Dendritic cell treated with granulocyte-macrophage colony-stimulating factor and Interleukin-4, amounts not matched to agents 40 ng/mL and 50 ng/mL, for 4 days (primary cell): Measurements from ENCODE around the gene LAMA1.
"Not testable (repeated sequence)": the region's sequence is repeated elsewhere in the genome, so short reads cannot be mapped to it uniquely, and the experiment has no call there.

Experiments used
- H3K27ac Mint-ChIP-seq: one replicate; pipeline ENCODE4 v1.8.0; 2022; ENCODE audit warnings: mild to moderate bottlenecking, mixed read lengths
- H3K27me3 Mint-ChIP-seq: one replicate; pipeline ENCODE4 v1.8.0; 2022; ENCODE audit warnings: mild to moderate bottlenecking, mixed read lengths
- H3K36me3 Mint-ChIP-seq: one replicate; pipeline ENCODE4 v1.8.0; 2022; ENCODE audit warnings: low read depth, mixed read lengths
- H3K4me1 Mint-ChIP-seq: one replicate; pipeline ENCODE4 v1.8.0; 2022; ENCODE audit warnings: low read depth, mixed read lengths
- H3K4me3 Mint-ChIP-seq: one replicate; pipeline ENCODE4 v1.8.0; 2022; ENCODE audit warnings: mild to moderate bottlenecking, moderate library complexity, mixed read lengths
- H3K9me3 Mint-ChIP-seq: one replicate; pipeline ENCODE4 v1.8.0; 2022; ENCODE audit warnings: mixed read lengths
- intact Hi-C: fragments of 100-400 bp; cut with micrococcal nuclease; formaldehyde crosslinking; loops from one replicate; pipeline ENCODE4 v1.15.0; 2022

Gene LAMA1, protein sequence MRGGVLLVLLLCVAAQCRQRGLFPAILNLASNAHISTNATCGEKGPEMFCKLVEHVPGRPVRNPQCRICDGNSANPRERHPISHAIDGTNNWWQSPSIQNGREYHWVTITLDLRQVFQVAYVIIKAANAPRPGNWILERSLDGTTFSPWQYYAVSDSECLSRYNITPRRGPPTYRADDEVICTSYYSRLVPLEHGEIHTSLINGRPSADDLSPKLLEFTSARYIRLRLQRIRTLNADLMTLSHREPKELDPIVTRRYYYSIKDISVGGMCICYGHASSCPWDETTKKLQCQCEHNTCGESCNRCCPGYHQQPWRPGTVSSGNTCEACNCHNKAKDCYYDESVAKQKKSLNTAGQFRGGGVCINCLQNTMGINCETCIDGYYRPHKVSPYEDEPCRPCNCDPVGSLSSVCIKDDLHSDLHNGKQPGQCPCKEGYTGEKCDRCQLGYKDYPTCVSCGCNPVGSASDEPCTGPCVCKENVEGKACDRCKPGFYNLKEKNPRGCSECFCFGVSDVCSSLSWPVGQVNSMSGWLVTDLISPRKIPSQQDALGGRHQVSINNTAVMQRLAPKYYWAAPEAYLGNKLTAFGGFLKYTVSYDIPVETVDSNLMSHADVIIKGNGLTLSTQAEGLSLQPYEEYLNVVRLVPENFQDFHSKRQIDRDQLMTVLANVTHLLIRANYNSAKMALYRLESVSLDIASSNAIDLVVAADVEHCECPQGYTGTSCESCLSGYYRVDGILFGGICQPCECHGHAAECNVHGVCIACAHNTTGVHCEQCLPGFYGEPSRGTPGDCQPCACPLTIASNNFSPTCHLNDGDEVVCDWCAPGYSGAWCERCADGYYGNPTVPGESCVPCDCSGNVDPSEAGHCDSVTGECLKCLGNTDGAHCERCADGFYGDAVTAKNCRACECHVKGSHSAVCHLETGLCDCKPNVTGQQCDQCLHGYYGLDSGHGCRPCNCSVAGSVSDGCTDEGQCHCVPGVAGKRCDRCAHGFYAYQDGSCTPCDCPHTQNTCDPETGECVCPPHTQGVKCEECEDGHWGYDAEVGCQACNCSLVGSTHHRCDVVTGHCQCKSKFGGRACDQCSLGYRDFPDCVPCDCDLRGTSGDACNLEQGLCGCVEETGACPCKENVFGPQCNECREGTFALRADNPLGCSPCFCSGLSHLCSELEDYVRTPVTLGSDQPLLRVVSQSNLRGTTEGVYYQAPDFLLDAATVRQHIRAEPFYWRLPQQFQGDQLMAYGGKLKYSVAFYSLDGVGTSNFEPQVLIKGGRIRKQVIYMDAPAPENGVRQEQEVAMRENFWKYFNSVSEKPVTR (N-terminal part only)

DNA sequence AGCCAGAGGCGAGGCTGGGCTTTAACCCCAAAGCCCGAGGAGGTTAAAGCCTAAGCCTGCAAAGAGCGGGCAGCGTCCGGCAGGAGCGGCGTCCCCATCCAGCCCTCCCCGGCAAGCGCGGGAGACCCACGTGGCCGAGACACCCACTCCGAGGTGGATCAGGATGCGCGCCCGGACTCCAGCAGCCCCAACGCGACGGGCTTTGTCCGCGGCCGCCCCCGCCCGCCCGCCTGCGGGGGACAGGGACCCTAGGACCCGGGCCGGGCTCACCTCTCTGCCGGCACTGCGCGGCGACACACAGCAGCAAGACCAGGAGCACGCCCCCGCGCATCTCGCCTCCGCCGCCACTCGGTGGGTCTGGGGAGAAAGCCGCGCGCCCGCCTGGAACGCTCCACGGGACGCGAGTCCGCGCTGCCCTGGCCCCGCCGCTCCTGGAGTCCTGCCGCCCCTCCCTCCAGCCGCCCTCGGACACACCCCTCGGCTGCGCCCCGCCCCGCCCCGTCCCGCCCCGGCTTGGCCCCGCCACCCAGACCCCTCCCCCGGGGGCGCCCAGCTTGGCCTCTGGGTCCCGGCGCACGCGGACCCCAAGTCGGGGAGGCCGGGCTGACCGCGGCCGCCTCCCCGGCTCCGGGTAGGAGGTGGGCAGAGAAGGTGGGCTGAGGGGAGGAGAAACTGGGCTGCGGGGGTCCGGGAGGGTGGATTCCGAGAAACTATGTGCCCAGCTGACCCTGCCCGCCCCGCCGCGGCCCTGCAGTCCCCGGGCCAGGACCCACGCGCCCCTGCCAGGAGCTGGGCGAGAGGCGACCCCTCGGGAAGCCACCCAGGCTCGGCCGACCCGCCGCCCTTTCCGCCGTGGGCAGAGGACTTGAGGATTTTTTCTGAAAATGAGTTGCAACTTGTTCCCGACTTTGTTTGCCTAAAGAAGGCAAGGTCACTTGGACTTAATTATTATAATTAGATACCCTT, at the start of gene LAMA1:
LAMA1 (minus strand) TSS at position 408 of the 966 bp plus-strand sequence; CDS start at position 331, 77 bp downstream.
- no peaks in the 10 kb centered on the region for H3K36me3 Mint-ChIP-seq
- H3K27ac Mint-ChIP-seq, result no peak within 1 kb of the TSS
- no peaks in the 10 kb centered on the region for H3K9me3 Mint-ChIP-seq
- H3K4me3 Mint-ChIP-seq, result no peak within 1 kb of the TSS
- intact Hi-C loops, result no loop called here
- H3K27me3 Mint-ChIP-seq, result peaks cover 57% of the 10 kb centered on the region
- H3K4me1 Mint-ChIP-seq, result peaks cover 10% of the 10 kb centered on the region

DNA sequence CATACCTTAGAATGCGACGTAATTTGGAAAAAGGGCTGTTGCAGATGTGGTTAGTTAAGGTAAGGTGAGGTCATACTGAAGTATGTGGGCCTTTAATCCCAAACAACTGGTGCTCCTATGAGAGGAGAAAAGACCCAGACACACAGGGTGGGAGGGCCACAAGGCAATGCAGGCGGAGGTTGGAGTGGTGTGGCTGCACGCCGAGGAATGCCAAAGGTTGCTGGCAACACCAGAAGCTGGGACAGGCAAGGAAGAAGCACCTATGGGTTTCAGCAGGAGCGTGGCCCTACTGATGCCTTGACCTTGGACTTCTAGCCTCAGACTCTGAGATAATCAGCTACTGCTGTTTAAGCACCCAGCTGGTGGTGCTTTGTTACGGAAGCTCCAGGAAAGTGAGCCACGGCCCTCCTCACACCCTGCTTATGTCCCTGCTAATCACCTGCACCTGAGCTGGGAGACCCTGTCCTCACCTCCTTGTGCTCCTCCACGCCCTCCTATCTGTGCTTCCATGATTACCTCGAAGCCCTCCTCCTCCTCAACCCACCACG, 48.3 kb upstream of the LAMA1 start:
- no peaks in the 10 kb centered on the region for H3K4me1 Mint-ChIP-seq
- H3K27ac Mint-ChIP-seq, result no peak overlapping the region
- intact Hi-C loops, result no loop called here
- no peaks in the 10 kb centered on the region for H3K36me3 Mint-ChIP-seq
- no peaks in the 10 kb centered on the region for H3K27me3 Mint-ChIP-seq
- H3K4me3 Mint-ChIP-seq, result no peak overlapping the region
- no peaks in the 10 kb centered on the region for H3K9me3 Mint-ChIP-seq

DNA sequence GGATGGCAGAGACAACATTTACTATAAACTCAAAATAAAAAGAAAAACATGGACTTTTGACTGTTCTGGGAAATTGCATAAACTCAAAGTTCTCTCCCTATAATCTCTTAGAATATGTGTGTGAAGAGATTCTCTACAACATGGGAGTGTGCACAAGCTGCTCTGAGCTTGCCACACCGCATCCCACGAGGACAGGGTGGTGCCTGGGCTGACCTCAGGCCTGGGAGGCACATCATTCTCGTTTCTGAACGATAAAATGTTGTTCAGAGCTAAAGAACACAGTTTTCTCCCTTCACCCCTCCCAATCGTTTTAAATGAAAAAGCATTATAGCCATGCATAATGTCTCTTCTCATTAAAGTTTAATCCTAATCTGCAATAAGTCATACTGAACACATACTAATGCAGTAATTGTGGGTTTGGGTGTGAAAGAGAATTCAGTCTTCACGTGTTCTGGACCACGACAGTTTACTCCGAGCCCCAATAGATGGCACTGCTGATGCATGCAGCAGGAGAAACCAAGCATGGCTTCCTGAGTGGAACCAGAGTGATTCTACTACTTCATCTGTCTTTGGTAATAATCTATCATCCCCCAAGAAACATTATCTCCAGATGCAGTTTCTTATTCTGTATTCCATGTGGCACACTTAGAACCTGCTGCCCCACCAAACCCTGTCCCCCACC, 46.9 kb upstream of the LAMA1 start:
- Mint-ChIP-seq H3K36me3 (no peaks in the 10 kb centered on the region), H3K4me1 (no peaks in the 10 kb centered on the region), H3K9me3 (no peaks in the 10 kb centered on the region), H3K27me3 (no peaks in the 10 kb centered on the region), H3K4me3 (no peak overlapping the region), H3K27ac (no peak overlapping the region)
- intact Hi-C loops, result no loop called here

GRCh38 chr18:7158216-7158615, 40.6 kb upstream of the LAMA1 start:
- Mint-ChIP-seq H3K4me3 (no peak overlapping the region), H3K9me3 (no peaks in the 10 kb centered on the region), H3K27ac (no peak overlapping the region), H3K4me1 (no peaks in the 10 kb centered on the region), H3K27me3 (peaks cover 2% of the 10 kb centered on the region), H3K36me3 (no peaks in the 10 kb centered on the region)
- intact Hi-C loops, result no loop called here

- H3K27me3 Mint-ChIP-seq, result peaks cover 2% of the 10 kb centered on the region
- H3K9me3 Mint-ChIP-seq, result no peaks in the 10 kb centered on the region
- no peak overlapping the region for H3K27ac Mint-ChIP-seq
- H3K4me1 Mint-ChIP-seq, result no peaks in the 10 kb centered on the region
- no peaks in the 10 kb centered on the region for H3K36me3 Mint-ChIP-seq
- H3K4me3 Mint-ChIP-seq, result no peak overlapping the region
- intact Hi-C loops, result no loop called here
Observed at GRCh38 chr18:7157760-7158159, 40.2 kb upstream of the LAMA1 start.

DNA sequence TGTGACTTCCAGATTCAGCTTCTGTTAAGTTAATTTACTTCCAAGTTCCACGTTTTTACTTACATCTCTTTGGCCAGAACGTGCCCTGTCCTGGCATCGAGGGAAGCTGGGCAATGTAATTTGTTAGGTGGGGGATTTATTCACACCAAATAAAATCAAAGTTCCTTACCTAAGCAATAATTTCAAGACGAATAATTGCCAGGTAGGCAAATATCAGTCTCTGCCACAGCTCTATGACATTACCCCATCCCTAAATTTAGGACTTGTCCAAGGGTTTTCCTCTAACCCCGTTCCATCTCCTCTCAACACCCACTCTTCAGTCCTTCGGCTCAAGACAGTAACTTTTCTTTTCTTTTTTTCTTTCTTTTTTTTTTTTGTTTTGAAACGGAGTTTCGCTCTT, 38.3 kb upstream of the LAMA1 start:
- no peaks in the 10 kb centered on the region for H3K4me1 Mint-ChIP-seq
- H3K27me3 Mint-ChIP-seq, result peaks cover 2% of the 10 kb centered on the region
- no peaks in the 10 kb centered on the region for H3K9me3 Mint-ChIP-seq
- no peaks in the 10 kb centered on the region for H3K36me3 Mint-ChIP-seq
- intact Hi-C loops, result no loop called here
- H3K27ac Mint-ChIP-seq, result no peak overlapping the region
- H3K4me3 Mint-ChIP-seq, result no peak overlapping the region

- Mint-ChIP-seq H3K4me1 (no peaks in the 10 kb centered on the region), H3K27me3 (peaks cover 2% of the 10 kb centered on the region), H3K27ac (no peak overlapping the region), H3K36me3 (no peaks in the 10 kb centered on the region), H3K9me3 (no peaks in the 10 kb centered on the region), H3K4me3 (no peak overlapping the region)
- intact Hi-C loops, result no loop called here
Observed at GRCh38 chr18:7155092-7155491, 37.5 kb upstream of the LAMA1 start.

- Mint-ChIP-seq H3K36me3 (no peaks in the 10 kb centered on the region), H3K4me3 (no peak overlapping the region), H3K27ac (no peak overlapping the region), H3K27me3 (peaks cover 2% of the 10 kb centered on the region), H3K4me1 (no peaks in the 10 kb centered on the region), H3K9me3 (no peaks in the 10 kb centered on the region)
- intact Hi-C loops, result no loop called here
Observed at GRCh38 chr18:7152440-7152839, 34.8 kb upstream of the LAMA1 start.

DNA sequence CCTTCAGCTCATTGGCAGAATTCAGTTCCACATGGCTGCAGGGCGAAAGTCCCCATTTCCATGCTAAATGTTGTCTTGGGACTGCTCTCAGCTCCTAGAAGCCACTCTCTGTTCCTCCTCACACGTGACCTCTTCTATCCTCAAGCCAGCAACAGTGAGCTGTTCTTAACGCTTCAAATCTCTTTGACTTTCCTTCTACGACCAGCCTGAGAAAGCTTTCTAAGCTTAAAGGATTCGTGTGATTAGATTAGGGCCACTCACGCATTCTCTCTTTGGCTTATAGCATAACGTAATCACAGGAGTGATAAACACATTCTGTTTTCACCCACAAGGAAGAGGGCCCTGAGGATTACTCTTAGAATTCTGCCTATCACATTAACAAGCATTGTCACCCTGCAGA, 29.8 kb upstream of the LAMA1 start:
- Mint-ChIP-seq H3K4me3 (no peak overlapping the region), H3K36me3 (no peaks in the 10 kb centered on the region), H3K4me1 (no peaks in the 10 kb centered on the region), H3K27me3 (no peaks in the 10 kb centered on the region), H3K9me3 (no peaks in the 10 kb centered on the region), H3K27ac (no peak overlapping the region)
- intact Hi-C loops, result no loop called here

DNA sequence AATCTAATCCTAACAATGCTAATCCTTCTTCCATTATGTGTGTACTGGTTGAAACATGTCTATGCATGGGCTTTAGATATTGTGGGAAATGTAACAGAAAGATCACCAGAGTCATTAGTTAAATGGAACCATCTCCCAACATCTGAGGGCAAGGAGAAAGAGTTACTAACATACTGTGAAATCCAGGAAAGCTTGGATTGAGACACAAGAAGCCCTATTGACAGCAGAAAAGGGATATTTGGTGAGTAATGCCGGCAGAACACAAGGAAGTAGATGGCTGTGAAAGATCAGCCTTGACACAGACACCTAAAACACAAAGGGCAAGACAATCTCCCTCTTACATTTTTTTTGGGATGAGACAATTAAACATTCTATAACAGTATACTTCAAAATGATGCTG, 28.5 kb upstream of the LAMA1 start:
- Mint-ChIP-seq H3K4me3 (no peak overlapping the region), H3K27me3 (no peaks in the 10 kb centered on the region), H3K27ac (no peak overlapping the region), H3K9me3 (no peaks in the 10 kb centered on the region), H3K36me3 (no peaks in the 10 kb centered on the region), H3K4me1 (no peaks in the 10 kb centered on the region)
- intact Hi-C loops, result no loop called here

DNA sequence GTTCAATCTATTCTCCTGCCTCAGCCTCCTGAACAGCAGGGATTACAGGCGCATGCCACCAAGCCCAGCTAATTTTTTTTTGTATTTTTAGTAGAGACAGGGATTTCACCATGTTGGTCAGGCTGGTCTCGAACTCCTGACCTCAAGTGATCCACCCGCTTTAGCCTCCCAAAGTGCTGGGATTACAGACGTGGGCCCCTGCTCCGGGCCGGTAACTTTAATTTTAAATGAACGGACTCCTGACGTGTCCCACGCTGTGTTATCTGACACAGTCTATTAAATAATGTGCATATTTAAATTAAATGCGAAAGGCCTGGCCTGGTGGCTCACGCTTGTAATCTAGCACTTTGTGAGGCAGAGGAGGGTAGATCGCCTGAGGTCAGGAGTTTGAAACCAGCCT, 27.3 kb upstream of the LAMA1 start:
- H3K4me3 Mint-ChIP-seq, H3K27ac Mint-ChIP-seq, intact Hi-C loops, H3K27me3 Mint-ChIP-seq, H3K9me3 Mint-ChIP-seq, H3K4me1 Mint-ChIP-seq, H3K36me3 Mint-ChIP-seq: not testable (repeated sequence)

DNA sequence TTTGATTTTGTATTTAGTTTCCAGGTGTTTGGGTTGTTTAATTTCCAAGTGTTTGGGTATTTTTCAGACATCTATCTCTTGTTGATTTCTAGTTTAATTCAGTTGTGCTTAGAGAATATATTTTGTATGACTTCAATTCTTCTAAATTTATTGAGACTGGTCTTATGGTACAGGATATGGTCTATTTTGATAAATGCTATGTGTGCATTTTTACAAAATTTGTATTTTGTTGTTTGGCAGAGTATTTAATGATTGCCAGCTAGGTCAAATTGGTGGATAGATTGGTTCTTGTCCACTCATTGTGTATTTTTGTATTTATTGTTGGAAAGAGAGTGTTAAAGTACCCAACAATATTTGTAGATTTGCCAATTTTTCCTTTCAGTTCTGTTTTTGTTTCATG, 23.7 kb upstream of the LAMA1 start:
- Mint-ChIP-seq H3K4me3 (no peak overlapping the region), H3K4me1 (no peaks in the 10 kb centered on the region), H3K27me3 (no peaks in the 10 kb centered on the region), H3K27ac (no peak overlapping the region), H3K9me3 (no peaks in the 10 kb centered on the region), H3K36me3 (no peaks in the 10 kb centered on the region)
- intact Hi-C loops, result no loop called here
